HepG2 (cell line): ENCODE measurements around the gene PCYOX1L. TPM values are rescaled to one million over a fixed set of nuclear protein-coding genes. Genes with fewer than 3 reads are reported as not detected.

ENCODE experiments used
- DPF2 ChIP-seq: sonication (generic); formaldehyde crosslinking; IDR thresholded peaks from 2 replicates; pipeline ENCODE4 v1.4.0; 2020; ENCODE audit warnings: mild to moderate bottlenecking, low read depth, missing genetic modification reagents, borderline replicate concordance
- KAT2B ChIP-seq: fragments of 150-350 bp; IDR thresholded peaks from 2 replicates; pipeline ENCODE4 v1.6.1; 2014; ENCODE audit warnings: low read depth, low read length, borderline replicate concordance
- KLF9 ChIP-seq: IDR thresholded peaks from 2 replicates; pipeline ENCODE4 v1.6.1; 2016; ENCODE audit warnings: low read depth
- KMT2A ChIP-seq: sonication (generic); formaldehyde crosslinking; IDR thresholded peaks from 2 replicates; pipeline ENCODE4 v1.4.0; 2020; ENCODE audit warnings: missing genetic modification reagents
- LCORL ChIP-seq, 2 experiments: fragments of 450-650 bp in 1 of 2; sonication (generic) in 1 of 2; formaldehyde crosslinking in 1 of 2; IDR thresholded peaks; 2 replicates each; pipeline versions ENCODE4 v1.5.0 to v1.6.1; 2017 to 2020; ENCODE audit warnings: antibody characterized with exemption in 1 of 2, missing genetic modification reagents in 1 of 2
- PRMT3 ChIP-seq: sonication (generic); formaldehyde crosslinking; IDR thresholded peaks from 2 replicates; pipeline ENCODE4 v1.8.1; 2022; ENCODE audit warnings: low read depth, mild to moderate bottlenecking, moderate library complexity, missing genetic modification reagents, borderline replicate concordance
- SMAD1 ChIP-seq: sonication (generic); formaldehyde crosslinking; IDR thresholded peaks from 2 replicates; pipeline ENCODE4 v1.4.0; 2020; ENCODE audit warnings: missing genetic modification reagents, low read depth, mild to moderate bottlenecking, borderline replicate concordance
- ZNF225 ChIP-seq: sonication (generic); formaldehyde crosslinking; IDR thresholded peaks from 2 replicates; pipeline ENCODE4 v1.4.0; 2020; ENCODE audit warnings: mild to moderate bottlenecking, missing genetic modification reagents
- ZNF3 ChIP-seq: IDR thresholded peaks from 2 replicates; pipeline ENCODE4 v1.7.0; 2017; ENCODE audit warnings: inconsistent platforms
- ZNF343 ChIP-seq: sonication (generic); formaldehyde crosslinking; IDR thresholded peaks from 2 replicates; pipeline ENCODE4 v1.4.0; 2020; ENCODE audit warnings: mild to moderate bottlenecking, missing genetic modification reagents
- ZNF446 ChIP-seq: sonication (generic); formaldehyde crosslinking; IDR thresholded peaks from 2 replicates; pipeline ENCODE4 v1.5.0; 2020; ENCODE audit warnings: mild to moderate bottlenecking, missing genetic modification reagents
- ZNF562 ChIP-seq: sonication (generic); formaldehyde crosslinking; IDR thresholded peaks from 2 replicates; pipeline ENCODE4 v1.8.0; 2022; ENCODE audit warnings: missing genetic modification reagents, borderline replicate concordance
- ZNF674 ChIP-seq: sonication (generic); formaldehyde crosslinking; IDR thresholded peaks from 2 replicates; pipeline ENCODE4 v1.5.0; 2020; ENCODE audit warnings: low read depth, mild to moderate bottlenecking, missing genetic modification reagents
- ZNF772 ChIP-seq: sonication (generic); formaldehyde crosslinking; IDR thresholded peaks from 2 replicates; pipeline ENCODE4 v1.5.0; 2020; ENCODE audit warnings: mild to moderate bottlenecking, missing genetic modification reagents
- ZNF879 ChIP-seq: sonication (generic); formaldehyde crosslinking; IDR thresholded peaks from 2 replicates; pipeline ENCODE4 v1.8.1; 2023; ENCODE audit warnings: missing genetic modification reagents
- polyA plus RNA-seq, 8 experiments: library from polyadenylated mRNA; depleted of rRNA in 3 of 8; stranded (reverse) in 7 of 8; unstranded in 1 of 8; fragments of >200 nt; fragmentation: Illumina TruSeq in 4 of 8; extraction: Trizol in 4 of 8; gene quantifications; 2 replicates each; pipeline versions ENCODE4 v1.2.1 to v1.2.3, GENCODE V29; 2011 to 2016; ENCODE audit warnings: low read depth in 4 of 8, missing spikeins in 1 of 8, mixed read lengths in 1 of 8; ENCODE audit not compliant: insufficient read depth in 1 of 8
- total RNA-seq, 5 experiments: library from RNA; depleted of rRNA; stranded (reverse); fragments of >200 nt; fragmentation: Illumina TruSeq; extraction: Trizol; gene quantifications; 2 replicates each; pipeline ENCODE4 v1.2.3, GENCODE V29; 2016; ENCODE audit warnings: low read depth in 1 of 5
- TF ChIP-seq, protein P1 (sequence below): sonication (generic); formaldehyde crosslinking; IDR thresholded peaks from 2 replicates; pipeline ENCODE4 v1.8.1; 2023; ENCODE audit warnings: mild to moderate bottlenecking, missing genetic modification reagents
- TF ChIP-seq, protein P2 (sequence below): sonication (generic); formaldehyde crosslinking; IDR thresholded peaks from 2 replicates; pipeline ENCODE4 v1.8.1; 2023; ENCODE audit warnings: mild to moderate bottlenecking, missing genetic modification reagents
- TF ChIP-seq, protein P3 (sequence below): sonication (generic); formaldehyde crosslinking; IDR thresholded peaks from 2 replicates; pipeline ENCODE4 v1.4.0; 2020; ENCODE audit warnings: missing genetic modification reagents
- TF ChIP-seq, protein P4 (sequence below): sonication (generic); formaldehyde crosslinking; IDR thresholded peaks from 2 replicates; pipeline ENCODE4 v1.4.0; 2020; ENCODE audit warnings: missing genetic modification reagents, borderline replicate concordance

Gene PCYOX1L
- total and polyA plus RNA-seq, 2 of the 13 experiments (the other 11 are each of a cell fraction or from before 2014, with no cell fraction given) = 1.00 to 3.7 TPM

DNA sequence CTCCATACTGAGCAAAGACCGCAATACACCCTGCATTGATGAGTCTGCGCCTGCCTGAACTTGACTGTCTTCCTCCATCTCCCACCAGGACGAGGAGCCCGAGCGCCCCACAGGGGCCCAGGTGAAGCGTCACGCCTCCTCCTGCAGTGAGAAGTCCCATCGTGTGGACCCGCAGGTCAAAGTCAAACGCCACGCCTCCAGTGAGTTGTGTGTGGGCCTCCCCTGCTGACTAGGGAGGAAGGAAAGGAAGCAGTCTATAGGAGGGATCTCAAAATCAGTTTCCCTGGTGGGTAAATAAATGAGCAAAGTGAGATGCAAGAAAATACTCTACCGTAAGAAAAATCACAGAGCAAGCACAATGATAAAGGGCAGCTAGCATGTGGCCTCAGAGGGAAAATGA is 35.3 kb upstream of the PCYOX1L start (continued):
- TF ChIP-seq, protein P1, sequence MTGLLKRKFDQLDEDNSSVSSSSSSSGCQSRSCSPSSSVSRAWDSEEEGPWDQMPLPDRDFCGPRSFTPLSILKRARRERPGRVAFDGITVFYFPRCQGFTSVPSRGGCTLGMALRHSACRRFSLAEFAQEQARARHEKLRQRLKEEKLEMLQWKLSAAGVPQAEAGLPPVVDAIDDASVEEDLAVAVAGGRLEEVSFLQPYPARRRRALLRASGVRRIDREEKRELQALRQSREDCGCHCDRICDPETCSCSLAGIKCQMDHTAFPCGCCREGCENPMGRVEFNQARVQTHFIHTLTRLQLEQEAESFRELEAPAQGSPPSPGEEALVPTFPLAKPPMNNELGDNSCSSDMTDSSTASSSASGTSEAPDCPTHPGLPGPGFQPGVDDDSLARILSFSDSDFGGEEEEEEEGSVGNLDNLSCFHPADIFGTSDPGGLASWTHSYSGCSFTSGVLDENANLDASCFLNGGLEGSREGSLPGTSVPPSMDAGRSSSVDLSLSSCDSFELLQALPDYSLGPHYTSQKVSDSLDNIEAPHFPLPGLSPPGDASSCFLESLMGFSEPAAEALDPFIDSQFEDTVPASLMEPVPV (CRISPR knock-in tag) = no peak
- 0 out of 2 replicates have a peak, but pooled peaks have one; percentile 33 for TF ChIP-seq KMT2A (CRISPR knock-in tag)
- no peak for TF ChIP-seq ZNF3 (CRISPR knock-in tag)
- TF ChIP-seq DPF2 = peak; percentile 56; the same call in 1 of the 2 replicates
- no peak for TF ChIP-seq ZNF562 (CRISPR knock-in tag)
- TF ChIP-seq, protein P2, sequence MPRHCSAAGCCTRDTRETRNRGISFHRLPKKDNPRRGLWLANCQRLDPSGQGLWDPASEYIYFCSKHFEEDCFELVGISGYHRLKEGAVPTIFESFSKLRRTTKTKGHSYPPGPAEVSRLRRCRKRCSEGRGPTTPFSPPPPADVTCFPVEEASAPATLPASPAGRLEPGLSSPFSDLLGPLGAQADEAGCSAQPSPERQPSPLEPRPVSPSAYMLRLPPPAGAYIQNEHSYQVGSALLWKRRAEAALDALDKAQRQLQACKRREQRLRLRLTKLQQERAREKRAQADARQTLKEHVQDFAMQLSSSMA = no peak
- TF ChIP-seq ZNF879 (CRISPR knock-in tag) = no peak
- TF ChIP-seq LCORL (IDR thresholded peaks at IDR 0.05) = no peak
- no peak for TF ChIP-seq LCORL (CRISPR knock-in tag; IDR thresholded peaks at IDR 0.05)
- TF ChIP-seq ZNF772 = no peak
- no peak for TF ChIP-seq KLF9
- TF ChIP-seq ZNF674 (CRISPR knock-in tag) = no peak
- TF ChIP-seq PRMT3 (CRISPR knock-in tag) = no peak
- TF ChIP-seq, protein P3, sequence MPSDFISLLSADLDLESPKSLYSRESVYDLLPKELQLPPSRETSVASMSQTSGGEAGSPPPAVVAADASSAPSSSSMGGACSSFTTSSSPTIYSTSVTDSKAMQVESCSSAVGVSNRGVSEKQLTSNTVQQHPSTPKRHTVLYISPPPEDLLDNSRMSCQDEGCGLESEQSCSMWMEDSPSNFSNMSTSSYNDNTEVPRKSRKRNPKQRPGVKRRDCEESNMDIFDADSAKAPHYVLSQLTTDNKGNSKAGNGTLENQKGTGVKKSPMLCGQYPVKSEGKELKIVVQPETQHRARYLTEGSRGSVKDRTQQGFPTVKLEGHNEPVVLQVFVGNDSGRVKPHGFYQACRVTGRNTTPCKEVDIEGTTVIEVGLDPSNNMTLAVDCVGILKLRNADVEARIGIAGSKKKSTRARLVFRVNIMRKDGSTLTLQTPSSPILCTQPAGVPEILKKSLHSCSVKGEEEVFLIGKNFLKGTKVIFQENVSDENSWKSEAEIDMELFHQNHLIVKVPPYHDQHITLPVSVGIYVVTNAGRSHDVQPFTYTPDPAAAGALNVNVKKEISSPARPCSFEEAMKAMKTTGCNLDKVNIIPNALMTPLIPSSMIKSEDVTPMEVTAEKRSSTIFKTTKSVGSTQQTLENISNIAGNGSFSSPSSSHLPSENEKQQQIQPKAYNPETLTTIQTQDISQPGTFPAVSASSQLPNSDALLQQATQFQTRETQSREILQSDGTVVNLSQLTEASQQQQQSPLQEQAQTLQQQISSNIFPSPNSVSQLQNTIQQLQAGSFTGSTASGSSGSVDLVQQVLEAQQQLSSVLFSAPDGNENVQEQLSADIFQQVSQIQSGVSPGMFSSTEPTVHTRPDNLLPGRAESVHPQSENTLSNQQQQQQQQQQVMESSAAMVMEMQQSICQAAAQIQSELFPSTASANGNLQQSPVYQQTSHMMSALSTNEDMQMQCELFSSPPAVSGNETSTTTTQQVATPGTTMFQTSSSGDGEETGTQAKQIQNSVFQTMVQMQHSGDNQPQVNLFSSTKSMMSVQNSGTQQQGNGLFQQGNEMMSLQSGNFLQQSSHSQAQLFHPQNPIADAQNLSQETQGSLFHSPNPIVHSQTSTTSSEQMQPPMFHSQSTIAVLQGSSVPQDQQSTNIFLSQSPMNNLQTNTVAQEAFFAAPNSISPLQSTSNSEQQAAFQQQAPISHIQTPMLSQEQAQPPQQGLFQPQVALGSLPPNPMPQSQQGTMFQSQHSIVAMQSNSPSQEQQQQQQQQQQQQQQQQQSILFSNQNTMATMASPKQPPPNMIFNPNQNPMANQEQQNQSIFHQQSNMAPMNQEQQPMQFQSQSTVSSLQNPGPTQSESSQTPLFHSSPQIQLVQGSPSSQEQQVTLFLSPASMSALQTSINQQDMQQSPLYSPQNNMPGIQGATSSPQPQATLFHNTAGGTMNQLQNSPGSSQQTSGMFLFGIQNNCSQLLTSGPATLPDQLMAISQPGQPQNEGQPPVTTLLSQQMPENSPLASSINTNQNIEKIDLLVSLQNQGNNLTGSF (CRISPR knock-in tag) = no peak
- TF ChIP-seq KAT2B = no peak
- TF ChIP-seq, protein P4, sequence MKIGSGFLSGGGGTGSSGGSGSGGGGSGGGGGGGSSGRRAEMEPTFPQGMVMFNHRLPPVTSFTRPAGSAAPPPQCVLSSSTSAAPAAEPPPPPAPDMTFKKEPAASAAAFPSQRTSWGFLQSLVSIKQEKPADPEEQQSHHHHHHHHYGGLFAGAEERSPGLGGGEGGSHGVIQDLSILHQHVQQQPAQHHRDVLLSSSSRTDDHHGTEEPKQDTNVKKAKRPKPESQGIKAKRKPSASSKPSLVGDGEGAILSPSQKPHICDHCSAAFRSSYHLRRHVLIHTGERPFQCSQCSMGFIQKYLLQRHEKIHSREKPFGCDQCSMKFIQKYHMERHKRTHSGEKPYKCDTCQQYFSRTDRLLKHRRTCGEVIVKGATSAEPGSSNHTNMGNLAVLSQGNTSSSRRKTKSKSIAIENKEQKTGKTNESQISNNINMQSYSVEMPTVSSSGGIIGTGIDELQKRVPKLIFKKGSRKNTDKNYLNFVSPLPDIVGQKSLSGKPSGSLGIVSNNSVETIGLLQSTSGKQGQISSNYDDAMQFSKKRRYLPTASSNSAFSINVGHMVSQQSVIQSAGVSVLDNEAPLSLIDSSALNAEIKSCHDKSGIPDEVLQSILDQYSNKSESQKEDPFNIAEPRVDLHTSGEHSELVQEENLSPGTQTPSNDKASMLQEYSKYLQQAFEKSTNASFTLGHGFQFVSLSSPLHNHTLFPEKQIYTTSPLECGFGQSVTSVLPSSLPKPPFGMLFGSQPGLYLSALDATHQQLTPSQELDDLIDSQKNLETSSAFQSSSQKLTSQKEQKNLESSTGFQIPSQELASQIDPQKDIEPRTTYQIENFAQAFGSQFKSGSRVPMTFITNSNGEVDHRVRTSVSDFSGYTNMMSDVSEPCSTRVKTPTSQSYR (CRISPR knock-in tag) = no peak
- TF ChIP-seq ZNF225 (CRISPR knock-in tag) = no peak
- no peak for TF ChIP-seq ZNF446 (CRISPR knock-in tag)
- TF ChIP-seq SMAD1 = no peak
- TF ChIP-seq ZNF343 (CRISPR knock-in tag) = no peak
